ENCODE results near the gene MUC2.

DNA sequence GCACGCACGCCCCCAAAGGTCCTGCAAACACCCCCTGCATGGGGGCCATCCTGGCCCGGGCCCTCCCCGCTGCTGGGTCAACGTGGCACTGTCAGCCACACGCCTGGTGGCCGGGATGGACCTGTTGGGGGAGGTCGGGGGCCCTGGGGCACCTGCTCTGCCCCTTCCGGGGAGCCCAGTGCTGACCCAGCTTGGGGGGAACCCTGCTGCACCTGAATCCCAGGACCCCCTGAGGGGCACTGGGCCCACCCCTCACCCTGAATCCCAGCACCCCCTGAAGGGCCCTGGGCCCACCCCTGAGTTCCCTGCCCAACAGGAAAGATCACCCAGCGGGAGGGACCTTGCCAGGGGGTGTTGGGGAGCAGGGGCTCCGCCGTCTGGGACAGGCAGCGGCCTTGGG lies 37.7 kb upstream of the MUC2 start:
- TF ChIP-seq EZH2 (IDR thresholded peaks at IDR 0.05; ENCODE audit: borderline replicate concordance, control insufficient read depth, low read depth, low read length): no peak
- TF ChIP-seq CTCF (IDR thresholded peaks at IDR 0.05 in 2 of 3, conservative IDR thresholded peaks at IDR 0.05 in 1 of 3; ENCODE audit: control insufficient read depth in 2 of 3, extremely low read depth in 1 of 3, insufficient read depth in 1 of 3, low read depth in 3 of 3, low read length in 3 of 3): no peak
- no peak for TF ChIP-seq YBX1 (IDR thresholded peaks at IDR 0.05)
- no peak for TF ChIP-seq CREB1 (IDR thresholded peaks at IDR 0.05; ENCODE audit: low read depth)
- TF ChIP-seq EP300 (IDR thresholded peaks at IDR 0.05; ENCODE audit: borderline replicate concordance in 1 of 2, control insufficient read depth in 1 of 2, low read depth in 2 of 2, low read length in 2 of 2): no peak
- TF ChIP-seq BHLHE40 (IDR thresholded peaks at IDR 0.05; ENCODE audit: borderline replicate concordance in 1 of 2, low read depth in 2 of 2, low read length in 1 of 2): no peak
